GM21423 (cell line): ENCODE data around the gene ZNF317.

Experiments used
- ATAC-seq: cut with Tn5 transposase; IDR thresholded peaks from one replicate; pipeline ENCODE4 v1.9.1; 2021; ENCODE audit warnings: mild to moderate bottlenecking, moderate library complexity; ENCODE audit not compliant: unreplicated experiment

Gene ZNF317

DNA sequence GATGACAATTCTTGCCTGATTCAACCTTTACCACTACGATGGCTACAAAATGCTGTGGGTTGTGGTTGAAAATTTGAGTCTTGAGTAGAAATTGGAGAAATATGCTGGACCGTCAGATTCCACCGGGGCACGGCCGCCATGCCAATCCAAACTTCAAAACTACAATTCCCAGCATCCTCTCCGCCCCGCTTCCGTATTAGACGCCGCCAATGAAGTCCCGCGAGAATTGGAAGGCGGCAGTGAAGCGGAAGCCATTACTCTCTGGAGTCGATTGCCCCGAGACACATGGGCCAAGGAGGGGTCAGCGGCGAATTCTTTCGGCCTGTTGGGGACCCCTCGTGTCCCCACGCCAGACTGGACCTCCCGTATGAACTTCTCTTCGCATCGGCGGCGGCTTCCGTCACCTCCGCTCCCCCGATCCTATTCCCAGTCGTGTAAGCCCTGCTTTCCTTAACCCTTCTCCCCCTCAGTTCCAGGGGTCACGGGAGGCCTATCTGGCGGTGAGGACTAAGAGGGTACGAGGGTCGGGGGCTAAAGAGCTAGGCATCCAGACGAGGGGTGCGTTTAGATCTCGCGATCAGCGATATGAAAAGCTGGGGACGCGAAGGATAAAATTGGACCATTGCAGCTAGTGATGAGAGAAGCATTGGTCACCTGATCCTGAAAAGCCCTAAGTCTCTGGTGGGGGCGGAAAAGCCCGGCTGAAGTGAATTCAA, at the start of gene ZNF317:
TSS of gene ZNF317 (plus strand) at position 239 of the 716 bp plus-strand sequence. CDS start 15,620 bp downstream, outside the sequence.
- peak; percentile 96 for ATAC-seq

DNA sequence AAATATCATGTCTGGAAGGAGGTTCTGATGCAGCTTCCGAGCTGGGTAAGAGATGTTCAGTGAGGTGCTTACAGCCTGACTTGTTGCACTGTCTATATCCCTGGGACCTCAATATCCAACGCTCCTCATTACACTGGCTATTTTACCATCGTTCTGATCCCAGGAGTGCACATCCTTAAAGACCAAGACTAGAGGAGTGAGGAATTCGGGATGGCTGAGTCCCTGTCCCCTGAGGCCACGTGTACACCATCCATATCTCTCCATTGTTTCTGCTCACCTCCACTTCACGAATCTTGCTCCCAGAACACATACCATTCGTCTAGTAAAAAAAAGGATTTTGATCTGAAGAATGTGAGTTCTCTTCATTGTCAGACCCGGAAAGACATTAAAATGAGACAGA, 32.8 kb upstream of the ZNF317 start, which contains the start of gene OR7G2:
TSS of gene OR7G2 (minus strand) at position 101 of the 400 bp plus-strand sequence. CDS start 4,232 bp downstream, outside the sequence.
- no peak for ATAC-seq

DNA sequence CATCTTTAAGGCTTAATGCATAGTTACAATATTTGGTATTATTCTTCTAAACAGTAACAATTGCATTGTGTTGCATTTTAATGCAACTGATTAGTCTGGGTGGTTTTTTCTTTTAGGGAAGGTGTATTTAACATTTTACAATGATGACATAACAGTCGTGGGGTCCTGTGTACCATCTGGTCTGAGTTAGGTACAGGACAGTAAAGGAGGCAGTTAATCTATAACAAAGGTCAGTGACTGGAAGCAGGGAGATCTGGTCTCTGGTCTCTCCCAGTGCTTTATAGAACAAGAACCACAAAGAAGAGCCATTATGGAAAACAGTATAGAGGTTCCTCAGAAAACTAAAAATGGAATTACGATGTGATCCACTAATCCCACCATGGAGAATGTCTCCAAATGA, 30.2 kb upstream of the ZNF317 start:
- ATAC-seq, result no peak

DNA sequence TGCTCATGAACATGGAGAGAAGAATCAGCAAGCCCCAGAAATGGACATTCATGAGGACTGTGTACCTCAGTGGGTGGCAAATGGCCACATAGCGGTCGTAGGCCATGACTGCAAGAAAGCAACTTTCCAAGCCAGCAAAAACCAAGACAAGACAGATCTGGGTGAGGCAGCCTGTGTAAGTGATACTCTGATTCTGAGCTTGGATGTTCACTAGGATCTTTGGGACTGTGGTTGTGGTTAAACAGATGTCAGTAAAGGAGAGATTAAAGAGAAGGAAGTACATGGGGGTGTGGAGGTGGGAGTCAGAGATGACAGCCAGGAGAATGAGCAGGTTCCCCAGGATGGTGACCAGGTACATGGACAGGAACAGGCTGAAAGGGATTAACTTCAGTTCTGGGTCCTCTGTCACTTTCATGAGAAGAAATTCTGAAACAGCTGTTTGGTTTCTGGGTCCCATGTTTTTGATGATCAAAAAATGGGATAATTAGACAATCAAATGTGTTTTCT, 24.8 kb upstream of the ZNF317 start, which contains the start of gene OR7G1:
TSS of gene OR7G1 (minus strand) at position 457 of the 507 bp plus-strand sequence. CDS start at position 457, 0 bp downstream.
- ATAC-seq, result no peak

DNA sequence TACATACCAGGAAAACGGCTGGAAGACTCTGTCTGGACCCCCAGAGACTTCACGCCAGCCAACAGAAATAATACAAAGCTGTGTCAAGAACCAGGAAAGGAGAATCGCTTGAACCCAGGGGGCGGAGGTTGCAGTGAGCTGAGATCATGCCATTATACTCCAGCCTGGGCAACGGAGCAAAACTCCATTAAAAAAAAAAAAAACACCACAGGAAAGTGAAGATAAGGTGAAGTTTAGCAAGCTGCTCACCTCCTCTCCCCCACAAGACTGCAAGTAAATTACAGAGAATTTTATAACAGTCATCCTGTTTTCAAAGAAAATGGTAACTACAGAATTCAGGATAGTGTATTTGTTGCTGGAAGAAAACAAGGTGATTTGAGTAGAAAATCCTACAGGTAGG, 23.6 kb upstream of the ZNF317 start:
- no peak for ATAC-seq

DNA sequence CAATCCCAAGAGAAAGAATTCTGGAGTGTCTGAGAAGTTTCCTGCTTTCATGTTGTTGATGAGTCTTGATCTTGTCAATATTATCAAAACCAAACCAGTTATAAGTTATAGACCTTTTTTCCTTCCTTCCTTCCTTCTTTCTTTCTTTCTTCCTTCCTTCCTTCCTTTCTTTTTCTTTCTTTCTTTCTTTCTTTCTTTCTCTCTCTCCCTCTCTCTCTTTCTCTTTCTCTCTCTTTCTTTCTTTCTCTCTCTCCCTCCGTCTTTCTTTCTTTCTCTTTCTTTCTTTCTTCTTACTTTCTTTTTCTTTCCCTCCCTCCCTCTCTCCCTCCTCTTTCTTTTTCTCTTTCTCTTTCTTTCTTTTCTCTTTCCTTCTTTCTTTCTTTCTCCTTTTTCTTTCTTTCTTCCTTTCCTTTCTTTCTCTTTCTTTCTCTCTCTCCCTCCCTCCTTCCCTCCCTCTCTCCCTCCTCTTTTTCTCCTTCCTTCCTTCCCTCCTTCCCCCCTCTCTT, 13.2 kb upstream of the ZNF317 start, which contains the start of gene OR7G3:
TSS of gene OR7G3 (minus strand) at position 51 of the 506 bp plus-strand sequence. CDS start at position 51, 0 bp downstream.
- no peak for ATAC-seq

DNA sequence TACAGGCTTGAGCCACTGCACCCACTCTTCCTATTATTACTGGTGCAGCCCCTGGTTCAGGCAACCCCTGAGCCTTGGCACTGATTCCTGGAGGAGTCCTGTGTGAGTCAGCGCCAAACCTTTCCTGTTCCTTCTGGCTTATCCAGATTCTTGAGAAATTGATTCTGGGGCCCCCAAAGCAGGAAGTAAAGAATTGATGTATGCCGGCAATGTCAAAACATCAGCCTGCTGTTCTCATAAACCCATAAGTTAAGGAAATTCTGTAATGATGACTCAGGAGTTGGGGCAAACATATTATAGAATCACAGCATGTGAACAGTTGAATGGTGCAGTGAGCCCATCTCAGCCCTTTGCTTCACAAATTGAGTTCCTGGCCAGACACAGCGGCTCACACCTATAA, 12.0 kb upstream of the ZNF317 start:
- ATAC-seq, result no peak

DNA sequence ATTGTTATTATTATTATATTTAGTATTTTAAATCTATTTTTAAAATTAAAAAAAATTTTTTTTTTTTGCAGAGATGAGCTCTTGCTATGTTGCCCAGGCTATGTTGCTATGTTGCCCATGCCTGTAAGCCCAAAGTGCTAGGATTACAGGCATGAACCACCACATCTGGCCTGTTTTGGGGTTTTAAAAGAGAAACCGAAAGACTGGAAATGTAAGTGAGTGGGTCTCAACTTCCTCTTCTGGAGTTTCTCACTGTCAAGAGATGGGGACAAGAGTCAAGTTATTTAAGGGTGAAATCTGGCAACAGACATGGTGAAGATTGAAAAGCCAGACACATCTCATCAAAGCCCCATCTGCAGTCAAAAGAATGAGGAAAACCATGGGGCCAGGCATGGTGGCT, 9.2 kb upstream of the ZNF317 start:
- no peak for ATAC-seq

DNA sequence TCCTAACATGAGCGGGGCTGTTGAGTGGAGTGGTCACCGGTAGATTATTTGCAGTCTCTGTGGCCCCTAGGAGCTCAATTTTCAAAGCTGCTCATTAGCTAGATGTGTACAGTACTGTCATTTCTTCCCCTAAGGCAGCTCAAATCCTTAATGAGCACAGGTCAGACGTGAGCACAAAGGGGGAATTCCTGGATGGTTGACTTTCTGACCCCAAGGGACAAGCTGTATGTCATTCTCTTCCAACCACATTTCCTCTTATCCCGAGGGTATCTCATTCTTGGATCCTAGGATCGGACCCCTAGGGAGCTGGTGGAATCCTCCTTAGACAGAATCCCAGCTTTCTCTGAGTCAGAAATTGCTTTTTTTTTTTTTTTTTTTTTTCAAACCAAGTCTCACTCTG, 7.8 kb upstream of the ZNF317 start:
- ATAC-seq, result no peak

DNA sequence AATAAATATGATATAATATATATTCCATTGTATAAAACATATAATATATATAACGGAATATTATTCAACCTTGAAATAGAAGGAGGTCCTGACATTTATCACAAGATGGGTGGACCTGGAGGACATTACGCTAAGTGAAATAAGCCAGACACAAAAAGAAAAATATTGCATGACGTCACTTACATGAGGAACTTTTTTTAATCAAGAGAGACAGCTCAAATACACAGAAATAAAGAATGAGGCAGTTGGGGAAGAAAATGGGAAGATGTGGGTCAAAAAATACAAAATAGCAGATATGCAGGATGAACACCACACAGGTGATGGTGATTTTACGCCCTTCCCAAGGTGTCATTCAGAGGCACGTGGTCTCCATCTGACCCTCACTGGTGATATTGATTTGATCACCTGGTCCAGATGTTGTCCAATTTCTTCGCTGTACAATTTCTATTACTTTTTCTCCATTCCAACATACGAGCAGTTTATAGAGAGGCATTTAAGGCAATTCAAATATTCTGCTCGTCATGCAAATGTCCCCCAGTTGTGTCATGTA, 513 bp upstream of the ZNF317 start:
- ATAC-seq, result peak; percentile 11

DNA sequence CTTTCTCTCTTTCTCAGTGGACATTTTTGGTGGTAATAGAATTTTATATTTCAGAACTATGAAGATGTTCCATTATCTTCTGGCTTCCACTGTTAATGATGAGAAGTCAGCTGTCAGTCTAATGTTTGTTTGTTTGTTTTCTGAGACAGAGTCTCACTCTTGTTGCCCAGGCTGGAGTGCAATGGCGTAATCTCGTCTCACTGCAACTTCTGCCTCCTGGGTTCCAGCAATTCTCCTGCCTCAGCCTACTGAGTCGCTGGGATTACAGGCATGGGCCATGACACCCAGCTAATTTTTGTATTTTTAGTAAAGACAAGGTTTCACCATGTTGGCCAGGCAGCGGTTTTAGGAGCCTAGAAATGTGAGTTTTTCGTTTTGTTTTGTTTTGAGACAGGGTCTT, 4.7 kb downstream of the ZNF317 start:
- no peak for ATAC-seq

DNA sequence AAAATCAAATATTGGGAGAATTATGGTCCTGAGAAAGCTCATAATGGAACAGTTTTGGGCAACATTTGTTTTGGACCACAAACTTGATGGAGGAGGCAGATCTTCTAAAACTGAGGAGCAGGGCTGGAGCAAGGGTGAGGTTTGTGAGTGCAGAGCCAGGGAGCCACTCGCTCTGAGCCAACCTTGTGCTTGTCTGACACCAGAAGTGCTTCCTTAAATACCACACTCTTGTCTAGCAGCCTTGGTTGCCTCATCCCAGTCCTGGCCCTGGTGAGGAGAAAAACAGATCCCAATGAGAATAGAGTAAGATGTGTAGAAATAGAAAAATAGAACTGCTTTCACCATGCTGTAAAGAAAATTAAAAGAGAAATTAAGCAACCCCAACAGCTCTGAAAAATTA, 6.7 kb downstream of the ZNF317 start:
- ATAC-seq, result no peak

DNA sequence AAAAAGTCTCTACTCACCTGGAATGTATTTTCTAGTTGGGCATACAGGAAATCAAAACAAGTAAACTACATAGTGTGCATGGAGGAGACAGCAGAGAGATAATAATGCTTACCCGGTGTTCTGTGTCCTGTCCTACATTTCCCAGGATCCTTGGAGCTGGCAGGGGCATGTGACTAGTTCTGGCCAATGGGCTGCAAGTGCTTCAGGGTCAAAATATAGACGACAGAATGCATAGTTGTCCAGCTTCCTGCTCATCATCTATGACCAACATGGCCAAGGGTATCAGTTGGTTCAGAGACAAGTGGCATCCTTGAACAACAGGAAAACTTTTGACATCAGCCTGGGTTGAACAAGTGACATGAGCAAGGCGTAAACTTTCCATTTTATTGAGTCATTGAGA, 8.5 kb downstream of the ZNF317 start:
- no peak for ATAC-seq

DNA sequence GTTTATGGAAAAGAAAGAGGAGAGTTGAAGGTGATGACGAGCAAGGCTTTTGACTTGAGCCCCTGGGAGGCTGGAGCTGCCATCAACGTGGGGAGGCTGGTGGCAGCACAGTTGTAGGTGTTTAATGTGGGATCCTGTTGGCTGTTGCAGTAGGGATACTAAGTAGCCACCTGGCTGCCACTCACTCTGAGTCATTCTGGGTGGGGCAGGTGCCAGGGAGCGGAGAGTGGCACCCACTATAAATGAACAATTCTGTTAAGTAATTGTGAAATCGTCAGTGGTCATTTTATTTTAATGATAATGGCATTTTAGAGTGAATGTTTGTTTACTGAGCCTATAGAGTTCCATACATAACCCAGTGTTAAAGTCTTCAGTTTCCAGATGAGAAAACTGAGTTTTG, 9.8 kb downstream of the ZNF317 start:
- no peak for ATAC-seq

DNA sequence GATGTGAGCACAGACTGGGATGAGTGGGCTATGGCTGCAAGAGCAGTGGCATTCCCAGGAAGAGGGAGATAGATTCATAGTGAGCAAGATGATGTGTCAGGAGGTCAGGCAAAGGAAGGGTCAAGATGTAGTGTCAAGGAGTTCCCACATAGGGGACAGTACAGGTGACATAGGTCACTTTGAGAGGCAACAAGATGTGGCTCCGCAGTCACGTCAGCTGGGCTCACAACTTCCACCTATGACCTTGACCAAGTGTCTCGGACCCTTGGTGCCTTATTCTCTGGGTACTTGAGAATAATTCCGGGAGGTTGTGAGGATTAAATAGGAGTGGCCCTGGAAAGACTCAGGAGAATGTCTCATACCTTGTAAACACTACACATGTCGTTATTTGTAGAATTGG, 10.5 kb downstream of the ZNF317 start:
- ATAC-seq, result no peak

DNA sequence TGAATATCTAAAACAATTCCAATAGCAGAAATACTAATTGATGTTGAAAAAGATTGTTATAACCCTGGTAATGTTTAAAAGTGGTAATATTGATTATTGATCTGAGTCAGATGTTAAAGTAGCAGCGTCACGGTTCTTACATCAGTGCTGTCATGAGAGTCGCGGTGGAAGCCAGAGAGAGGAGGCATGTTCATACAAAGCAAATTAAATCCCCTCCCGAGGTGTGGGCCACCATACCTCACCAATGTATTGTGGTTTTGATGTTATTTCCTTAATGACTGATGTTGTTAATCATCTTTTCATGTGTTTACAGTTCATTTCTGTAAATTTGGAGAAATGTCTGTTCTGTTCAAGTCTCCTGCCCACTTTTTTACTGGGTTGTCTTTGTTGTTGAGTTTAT, 11.2 kb downstream of the ZNF317 start:
- no peak for ATAC-seq

DNA sequence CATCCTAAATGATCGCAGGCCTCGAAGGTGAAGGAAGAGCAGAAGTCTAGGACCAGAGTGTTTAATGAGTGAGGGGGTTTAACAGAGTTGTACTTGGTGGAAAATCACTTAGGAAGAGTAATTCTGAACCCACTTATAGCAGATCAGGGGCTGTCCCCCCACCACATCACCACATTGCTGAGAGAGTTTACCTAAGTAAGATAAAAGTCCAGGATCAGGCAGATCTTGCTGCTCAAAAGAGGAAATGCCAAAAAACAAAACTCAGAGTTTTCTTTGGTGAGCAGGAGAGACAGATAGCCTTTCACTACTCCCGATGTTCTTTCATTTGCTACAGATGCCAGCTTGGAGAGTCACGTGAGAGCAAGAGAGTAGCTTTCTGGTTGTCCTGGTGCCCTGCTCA, 15.4 kb downstream of the ZNF317 start:
- ATAC-seq, result no peak

DNA sequence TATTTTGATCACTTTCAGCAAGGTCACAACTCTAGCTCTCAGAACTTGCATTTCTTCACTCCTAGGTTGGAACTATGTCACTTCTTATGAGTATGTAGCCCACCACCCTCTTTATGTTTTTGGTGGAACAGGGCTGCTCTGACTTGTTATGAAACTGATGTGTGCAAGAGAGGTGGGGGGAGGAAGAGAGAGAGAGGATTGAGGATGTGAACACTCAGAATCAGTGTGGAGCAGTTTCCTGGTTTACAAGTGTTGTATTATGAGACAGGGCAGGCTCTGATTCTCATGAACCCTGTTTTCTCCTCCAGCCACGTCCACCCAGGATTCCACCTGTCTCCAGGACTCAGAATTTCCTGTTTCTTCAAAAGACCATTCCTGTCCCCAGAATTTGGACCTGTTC, 16.1 kb downstream of the ZNF317 start:
- no peak for ATAC-seq

DNA sequence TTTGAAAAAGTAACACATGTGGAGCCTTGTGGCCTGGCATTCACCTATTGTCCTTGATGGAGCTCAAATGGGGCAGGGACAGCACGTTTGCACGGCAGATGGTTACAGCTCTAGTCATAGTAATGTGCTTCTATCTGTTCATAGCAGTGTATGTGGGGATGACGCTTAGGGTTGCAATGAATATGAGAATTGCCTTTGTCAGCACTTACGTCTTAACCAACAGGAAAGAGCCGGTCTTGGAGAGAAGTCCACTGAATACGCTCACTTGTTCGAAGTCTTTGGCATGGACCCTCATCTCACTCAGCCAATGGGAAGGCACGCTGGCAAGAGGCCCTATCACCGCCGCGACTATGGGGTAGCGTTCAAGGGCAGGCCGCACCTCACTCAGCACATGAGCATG, 19.7 kb downstream of the ZNF317 start:
- ATAC-seq, result no peak

DNA sequence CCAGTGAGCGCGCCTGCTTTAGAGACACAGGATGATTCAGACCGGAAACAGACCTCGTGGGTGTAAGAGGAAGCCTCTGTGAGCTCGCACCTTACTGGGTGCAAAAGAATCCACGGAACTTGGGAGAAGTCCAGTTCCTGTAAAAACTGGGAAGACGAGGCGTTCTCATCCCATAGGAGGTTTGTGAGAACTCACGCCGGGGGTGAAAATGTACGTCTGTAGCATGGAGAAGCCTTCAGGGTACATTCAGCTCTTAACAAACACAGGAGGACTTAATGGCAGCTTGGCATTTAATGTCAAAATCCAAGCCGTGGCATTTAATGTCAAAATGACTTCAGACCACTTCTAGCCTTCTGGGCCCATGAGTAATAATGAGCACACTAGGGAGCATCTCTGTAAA, 21.2 kb downstream of the ZNF317 start:
- no peak for ATAC-seq

DNA sequence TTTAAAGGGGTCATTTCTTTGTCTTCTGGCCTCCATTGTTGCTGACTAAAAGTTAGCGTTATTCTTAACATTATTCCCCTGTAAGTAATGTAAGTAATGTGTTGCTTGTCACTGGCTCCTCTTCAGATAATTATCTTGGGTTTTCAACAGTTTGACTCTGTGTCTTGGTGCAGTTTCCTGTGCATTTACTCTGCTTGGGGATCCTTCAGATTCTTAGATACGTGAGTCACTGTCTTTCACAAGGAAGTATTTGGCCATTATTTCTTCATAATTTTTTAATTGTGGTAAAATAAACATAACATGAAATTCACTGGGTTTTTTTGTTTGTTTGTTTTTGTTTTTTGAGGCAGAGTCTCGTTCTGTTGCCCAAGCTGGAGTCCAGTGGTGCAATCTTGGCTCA, 25.1 kb downstream of the ZNF317 start:
- ATAC-seq, result no peak

DNA sequence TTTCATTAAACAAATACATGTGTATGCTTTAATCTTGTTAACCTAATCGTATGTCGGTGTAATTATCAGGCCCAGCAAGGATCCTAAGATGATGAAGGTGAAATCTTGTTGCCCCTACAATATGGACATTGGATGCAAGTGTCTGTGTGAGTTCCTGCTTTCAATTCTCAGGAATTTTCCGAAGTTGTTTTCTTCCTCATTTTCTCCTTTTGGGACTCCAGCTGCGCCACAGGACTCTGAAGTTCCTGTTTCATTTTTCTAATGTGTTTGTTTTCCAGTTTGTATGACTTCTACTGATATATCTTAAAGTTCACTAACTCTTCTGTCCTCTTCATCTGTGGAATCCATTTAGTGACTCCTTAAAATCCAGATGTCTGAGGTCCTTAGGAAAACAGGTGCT, 26.6 kb downstream of the ZNF317 start:
- no peak for ATAC-seq
